T-helper 2 cell treated with Interferon-gamma antibody and Interleukin-4, amounts not matched to agents 5 μg/mL and 100 μg/mL, for 36 hours (primary cell): ENCODE measurements around the gene NRP2.

Experiments used
- DNase-seq: peaks from one replicate; pipeline ENCODE4 v3.0.0; 2021; ENCODE audit warnings: low spot score
- H3K27ac Mint-ChIP-seq: one replicate; pipeline ENCODE4 v1.8.0; 2021; ENCODE audit warnings: mild to moderate bottlenecking, mixed read lengths
- H3K27me3 Mint-ChIP-seq: one replicate; pipeline ENCODE4 v1.8.0; 2021; ENCODE audit warnings: low read depth, mixed read lengths
- H3K36me3 Mint-ChIP-seq: one replicate; pipeline ENCODE4 v1.8.0; 2021; ENCODE audit warnings: low read depth, mixed read lengths
- H3K4me1 Mint-ChIP-seq: one replicate; pipeline ENCODE4 v1.8.0; 2021; ENCODE audit warnings: low read depth, mixed read lengths
- H3K4me3 Mint-ChIP-seq: one replicate; pipeline ENCODE4 v1.8.0; 2022; ENCODE audit warnings: mild to moderate bottlenecking, moderate library complexity, mixed read lengths
- H3K9me3 Mint-ChIP-seq: one replicate; pipeline ENCODE4 v1.8.0; 2021; ENCODE audit warnings: mixed read lengths

Gene NRP2

DNA sequence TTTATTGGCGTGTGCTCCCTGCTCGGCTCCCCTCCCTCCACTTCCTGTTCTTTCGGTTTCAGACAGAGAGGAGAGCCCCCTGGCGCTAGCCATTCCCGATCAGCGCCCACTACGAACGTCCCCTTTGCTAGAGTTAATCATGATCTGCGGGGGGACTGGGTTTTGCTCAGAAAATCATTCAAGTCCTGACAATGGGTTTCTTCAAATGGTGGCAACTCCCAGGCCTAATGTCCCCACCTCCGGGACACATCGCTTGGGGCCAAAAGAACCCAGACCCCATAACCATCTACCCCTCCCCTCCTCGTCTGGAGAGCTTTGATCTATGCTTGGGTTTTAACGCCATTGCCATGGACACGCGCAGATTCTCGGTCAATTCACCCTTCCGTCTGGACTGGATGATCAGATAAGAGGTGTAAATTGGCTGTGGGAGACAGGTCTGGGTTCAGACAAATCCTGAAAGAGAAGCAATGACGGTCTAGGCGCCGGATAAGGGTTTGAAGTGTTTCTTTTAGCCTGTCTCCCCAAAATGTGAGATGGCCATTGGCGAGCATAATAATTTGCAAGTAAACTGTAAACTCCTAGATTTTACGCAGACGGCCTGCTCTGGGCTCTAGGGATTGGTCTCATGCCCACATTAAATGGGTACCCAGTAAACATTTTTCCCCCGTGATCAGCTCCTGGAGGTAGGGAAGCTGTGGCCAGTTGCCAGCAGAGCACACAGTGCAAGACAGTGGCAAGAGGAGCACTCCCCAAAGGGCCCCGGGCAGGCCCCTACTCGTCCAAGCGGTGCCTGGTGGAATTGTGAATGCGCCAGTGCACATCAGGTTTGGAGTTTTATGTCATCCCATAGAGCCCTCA is 4.7 kb downstream of the NRP2 start:
- peak overlapping the region; percentile 86 for H3K4me3 Mint-ChIP-seq
- DNase-seq = no peak
- peaks cover 16% of the 10 kb centered on the region for H3K36me3 Mint-ChIP-seq
- H3K27ac Mint-ChIP-seq = no peak overlapping the region
- H3K4me1 Mint-ChIP-seq = peaks cover 24% of the 10 kb centered on the region
- no peaks in the 10 kb centered on the region for H3K9me3 Mint-ChIP-seq
- H3K27me3 Mint-ChIP-seq = peaks cover 62% of the 10 kb centered on the region

DNA sequence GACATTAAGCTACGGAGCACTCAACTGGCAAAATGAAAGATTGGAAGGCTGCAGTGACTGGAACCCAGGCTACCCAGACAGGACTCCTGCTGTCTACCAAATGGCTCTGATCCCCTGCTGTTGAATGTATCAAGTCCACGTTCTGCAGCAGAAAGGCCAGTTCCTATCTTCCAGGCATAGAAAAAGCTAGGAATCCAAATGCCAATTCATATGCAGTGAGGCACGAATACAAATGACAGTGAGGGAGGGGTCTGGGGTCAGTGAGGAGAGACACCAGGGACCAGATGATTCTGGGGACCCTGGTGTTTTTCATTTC is 5.3 kb downstream of the NRP2 start:
- Mint-ChIP-seq H3K9me3 (no peaks in the 10 kb centered on the region), H3K4me1 (peaks cover 24% of the 10 kb centered on the region), H3K36me3 (peaks cover 16% of the 10 kb centered on the region), H3K4me3 (no peak overlapping the region), H3K27ac (no peak overlapping the region), H3K27me3 (peaks cover 63% of the 10 kb centered on the region)
- no peak for DNase-seq

DNA sequence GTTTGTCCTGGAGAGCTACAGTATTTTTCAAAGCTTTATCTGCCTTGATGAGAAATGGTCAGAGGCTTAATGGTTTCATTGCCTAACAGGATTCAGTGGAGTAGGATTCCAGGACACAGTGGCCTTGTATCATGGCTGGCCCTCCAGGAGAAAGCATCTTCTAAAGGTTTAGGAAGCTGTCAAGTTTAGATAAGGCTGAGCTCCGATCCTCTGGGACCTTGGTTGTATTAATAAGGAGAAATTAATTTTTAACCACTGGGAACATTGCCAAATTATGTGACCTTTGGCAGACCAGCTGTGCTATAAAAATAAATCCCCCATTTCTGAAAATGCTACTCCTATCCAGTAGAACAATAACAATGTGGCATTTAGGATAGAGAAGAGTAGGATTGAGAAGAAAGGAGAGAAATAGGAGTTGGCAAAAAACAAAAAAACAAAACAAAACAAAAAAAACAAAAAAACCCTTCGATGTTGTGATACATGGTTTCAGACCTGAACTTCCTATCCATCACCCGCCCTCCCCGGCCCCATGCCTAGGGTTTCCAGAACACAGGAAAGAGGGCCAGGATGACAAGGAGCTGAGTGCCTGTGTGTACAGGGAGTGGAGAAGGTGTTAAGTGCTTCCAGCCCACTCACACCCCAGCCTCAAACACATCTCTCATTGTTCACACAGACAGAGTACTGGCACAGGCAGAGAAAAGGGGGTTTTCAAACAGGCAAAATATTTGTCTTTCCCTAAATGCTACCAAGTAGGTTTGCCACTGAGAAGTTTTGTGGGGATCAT is 6.3 kb downstream of the NRP2 start:
- peaks cover 54% of the 10 kb centered on the region for H3K27me3 Mint-ChIP-seq
- H3K27ac Mint-ChIP-seq = no peak overlapping the region
- H3K4me1 Mint-ChIP-seq = peaks cover 21% of the 10 kb centered on the region
- H3K36me3 Mint-ChIP-seq = peaks cover 15% of the 10 kb centered on the region
- H3K9me3 Mint-ChIP-seq = no peaks in the 10 kb centered on the region
- DNase-seq = no peak
- H3K4me3 Mint-ChIP-seq = no peak overlapping the region

DNA sequence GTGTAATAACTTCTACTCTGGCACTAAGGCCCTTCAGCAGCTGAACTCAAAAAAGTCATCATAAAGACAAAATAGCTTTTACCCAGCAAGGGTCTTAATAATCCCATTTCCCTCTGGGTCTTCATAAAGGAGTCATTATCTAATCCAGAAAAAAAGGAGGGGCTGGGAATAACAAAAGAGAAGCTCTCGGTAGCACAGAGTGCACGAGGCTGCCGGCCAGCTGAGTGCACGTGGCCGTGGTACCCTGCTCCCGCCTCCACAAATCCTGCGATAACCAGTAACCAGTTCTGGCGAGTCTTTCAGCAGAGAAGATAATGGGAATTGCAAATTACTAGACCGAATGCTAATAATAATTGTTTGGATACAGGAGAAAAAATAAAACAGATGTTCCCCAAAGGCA is 7.5 kb downstream of the NRP2 start:
- H3K9me3 Mint-ChIP-seq = no peaks in the 10 kb centered on the region
- H3K27ac Mint-ChIP-seq = no peak overlapping the region
- no peak for DNase-seq
- peaks cover 6% of the 10 kb centered on the region for H3K36me3 Mint-ChIP-seq
- H3K27me3 Mint-ChIP-seq = peaks cover 42% of the 10 kb centered on the region
- H3K4me3 Mint-ChIP-seq = no peak overlapping the region
- H3K4me1 Mint-ChIP-seq = peaks cover 10% of the 10 kb centered on the region

DNA sequence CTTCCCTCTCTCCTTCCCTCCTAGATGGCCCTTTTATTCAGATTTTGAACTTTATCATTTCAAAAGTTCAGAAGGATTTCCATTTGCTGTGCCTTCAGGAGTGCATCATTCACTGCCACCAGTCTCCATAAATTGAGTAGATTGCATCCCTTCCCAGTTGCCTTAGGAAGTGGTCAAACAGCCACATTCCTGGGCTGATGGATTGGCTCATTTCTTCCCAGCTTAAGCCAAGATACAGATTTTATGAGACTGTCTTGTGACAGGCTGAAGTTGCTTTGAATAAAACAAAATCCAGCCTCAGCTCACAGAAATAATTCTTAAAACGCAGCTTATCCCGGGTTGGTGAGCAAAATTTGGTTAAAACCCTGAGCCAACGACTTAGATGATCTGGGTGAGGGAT is 9.8 kb downstream of the NRP2 start:
- peaks cover 5% of the 10 kb centered on the region for H3K4me1 Mint-ChIP-seq
- peaks cover 22% of the 10 kb centered on the region for H3K27me3 Mint-ChIP-seq
- H3K36me3 Mint-ChIP-seq = peaks cover 5% of the 10 kb centered on the region
- no peak for DNase-seq
- H3K9me3 Mint-ChIP-seq = no peaks in the 10 kb centered on the region
- H3K4me3 Mint-ChIP-seq = no peak overlapping the region
- no peak overlapping the region for H3K27ac Mint-ChIP-seq

DNA sequence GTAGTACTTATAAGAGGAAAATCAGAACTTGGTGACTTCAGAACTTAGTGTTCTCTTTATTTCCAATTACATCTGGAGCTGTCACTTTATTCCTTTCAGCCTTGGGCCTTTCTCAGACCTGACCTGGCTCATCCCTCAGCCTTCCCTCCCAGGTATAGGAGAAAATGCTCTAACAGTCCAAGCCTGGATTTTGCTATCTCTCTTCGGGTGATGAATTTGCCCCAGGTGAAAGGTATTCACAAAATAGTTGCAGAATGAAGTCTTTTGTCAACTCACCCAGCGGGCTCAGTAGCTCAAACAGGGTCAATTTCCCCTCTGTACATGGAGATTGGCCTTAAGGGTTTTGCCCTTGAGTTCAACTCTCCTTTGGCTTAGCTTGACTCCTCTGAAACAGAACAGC is 12.0 kb downstream of the NRP2 start:
- H3K4me3 Mint-ChIP-seq = no peak overlapping the region
- H3K9me3 Mint-ChIP-seq = no peaks in the 10 kb centered on the region
- no peak for DNase-seq
- peaks cover 9% of the 10 kb centered on the region for H3K27me3 Mint-ChIP-seq
- H3K4me1 Mint-ChIP-seq = peaks cover 12% of the 10 kb centered on the region
- H3K36me3 Mint-ChIP-seq = peaks cover 11% of the 10 kb centered on the region
- H3K27ac Mint-ChIP-seq = no peak overlapping the region

DNA sequence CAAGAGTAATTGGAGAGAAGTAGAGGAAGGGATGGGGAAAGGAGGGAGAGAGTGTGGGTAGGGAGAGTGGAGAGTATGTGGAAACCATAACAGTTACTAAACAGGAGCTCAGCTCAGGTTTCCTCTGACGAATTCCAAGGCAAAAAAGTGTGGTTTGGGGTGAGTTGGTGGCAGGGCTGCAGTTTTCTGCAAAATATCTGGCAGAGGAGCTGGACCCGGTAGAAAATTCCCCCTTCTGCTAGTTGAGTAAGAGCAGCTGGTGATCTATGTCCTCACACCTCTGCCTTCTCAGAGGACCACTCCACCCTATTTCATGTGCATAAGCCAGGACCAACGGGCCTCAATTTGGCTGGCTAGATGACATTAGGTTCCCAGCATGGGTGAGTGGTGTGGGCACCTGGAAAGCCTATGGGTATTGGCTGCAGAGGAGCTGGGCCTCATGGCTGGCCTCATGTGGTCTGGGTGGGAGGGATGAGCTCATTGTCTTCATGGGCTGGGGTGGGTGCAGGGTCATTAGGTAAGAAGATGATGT is 13.2 kb downstream of the NRP2 start:
- Mint-ChIP-seq H3K36me3 (peaks cover 18% of the 10 kb centered on the region), H3K4me3 (no peak overlapping the region), H3K27ac (no peak overlapping the region), H3K27me3 (peaks cover 6% of the 10 kb centered on the region), H3K9me3 (no peaks in the 10 kb centered on the region), H3K4me1 (peaks cover 25% of the 10 kb centered on the region)
- no peak for DNase-seq

DNA sequence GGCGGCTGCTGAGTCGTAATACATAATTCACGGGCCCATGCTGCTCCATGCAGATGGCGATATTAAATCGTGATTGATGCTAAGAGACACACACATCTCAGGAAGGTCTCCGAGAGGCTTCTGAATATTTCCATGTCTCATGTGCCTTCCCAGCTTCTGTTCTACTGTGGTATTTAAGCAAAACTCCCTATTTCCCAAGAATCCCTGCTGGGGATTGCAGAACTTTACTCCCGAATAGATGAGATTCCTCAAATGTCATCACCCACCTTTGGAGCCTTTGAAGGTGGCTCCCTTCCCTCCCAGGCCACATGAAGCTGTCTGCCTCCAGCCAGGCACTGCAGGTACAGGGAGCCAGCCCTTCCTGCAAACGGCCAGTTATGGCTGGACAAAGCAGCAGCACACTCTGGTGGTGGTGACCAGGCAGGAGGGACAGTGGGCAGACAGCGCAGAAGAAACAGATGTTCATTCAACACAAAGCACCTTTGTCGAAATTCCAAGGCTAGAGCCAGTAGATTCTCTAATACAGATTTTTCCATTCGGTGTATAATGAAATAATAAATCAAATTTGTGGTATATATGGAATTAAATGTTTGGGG is 14.1 kb downstream of the NRP2 start:
- peaks cover 18% of the 10 kb centered on the region for H3K36me3 Mint-ChIP-seq
- H3K4me3 Mint-ChIP-seq = no peak overlapping the region
- H3K4me1 Mint-ChIP-seq = peaks cover 27% of the 10 kb centered on the region
- no peak overlapping the region for H3K27ac Mint-ChIP-seq
- H3K9me3 Mint-ChIP-seq = no peaks in the 10 kb centered on the region
- no peak for DNase-seq
- peaks cover 4% of the 10 kb centered on the region for H3K27me3 Mint-ChIP-seq

DNA sequence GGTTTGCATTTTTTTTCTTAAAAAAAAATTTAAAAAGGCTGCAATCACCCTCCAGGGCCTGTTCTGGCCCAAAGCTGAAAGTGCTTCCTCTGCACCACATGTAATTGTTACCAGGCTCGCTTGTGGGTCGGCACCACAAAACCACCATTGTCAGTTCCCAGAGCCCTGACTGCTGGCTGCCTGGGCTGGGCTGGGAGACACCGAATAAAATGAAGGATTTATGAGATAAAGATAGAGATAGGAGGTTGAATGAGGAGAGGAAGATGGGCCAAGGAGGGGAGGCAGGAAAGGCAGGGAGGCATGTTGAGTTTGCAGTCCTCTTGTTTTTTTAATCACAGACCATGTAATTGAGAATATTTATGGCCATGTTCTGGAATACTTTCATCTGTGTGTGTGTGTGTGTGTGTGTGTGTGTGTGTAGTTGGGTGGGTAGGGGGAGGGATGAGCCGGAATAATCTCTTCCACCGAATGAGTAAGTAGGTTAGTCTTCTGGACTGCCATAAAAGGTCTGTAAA is 14.7 kb downstream of the NRP2 start:
- Mint-ChIP-seq H3K9me3 (no peaks in the 10 kb centered on the region), H3K4me3 (no peak overlapping the region), H3K27ac (no peak overlapping the region), H3K4me1 (peaks cover 27% of the 10 kb centered on the region), H3K36me3 (peaks cover 18% of the 10 kb centered on the region), H3K27me3 (peaks cover 3% of the 10 kb centered on the region)
- DNase-seq = no peak

DNA sequence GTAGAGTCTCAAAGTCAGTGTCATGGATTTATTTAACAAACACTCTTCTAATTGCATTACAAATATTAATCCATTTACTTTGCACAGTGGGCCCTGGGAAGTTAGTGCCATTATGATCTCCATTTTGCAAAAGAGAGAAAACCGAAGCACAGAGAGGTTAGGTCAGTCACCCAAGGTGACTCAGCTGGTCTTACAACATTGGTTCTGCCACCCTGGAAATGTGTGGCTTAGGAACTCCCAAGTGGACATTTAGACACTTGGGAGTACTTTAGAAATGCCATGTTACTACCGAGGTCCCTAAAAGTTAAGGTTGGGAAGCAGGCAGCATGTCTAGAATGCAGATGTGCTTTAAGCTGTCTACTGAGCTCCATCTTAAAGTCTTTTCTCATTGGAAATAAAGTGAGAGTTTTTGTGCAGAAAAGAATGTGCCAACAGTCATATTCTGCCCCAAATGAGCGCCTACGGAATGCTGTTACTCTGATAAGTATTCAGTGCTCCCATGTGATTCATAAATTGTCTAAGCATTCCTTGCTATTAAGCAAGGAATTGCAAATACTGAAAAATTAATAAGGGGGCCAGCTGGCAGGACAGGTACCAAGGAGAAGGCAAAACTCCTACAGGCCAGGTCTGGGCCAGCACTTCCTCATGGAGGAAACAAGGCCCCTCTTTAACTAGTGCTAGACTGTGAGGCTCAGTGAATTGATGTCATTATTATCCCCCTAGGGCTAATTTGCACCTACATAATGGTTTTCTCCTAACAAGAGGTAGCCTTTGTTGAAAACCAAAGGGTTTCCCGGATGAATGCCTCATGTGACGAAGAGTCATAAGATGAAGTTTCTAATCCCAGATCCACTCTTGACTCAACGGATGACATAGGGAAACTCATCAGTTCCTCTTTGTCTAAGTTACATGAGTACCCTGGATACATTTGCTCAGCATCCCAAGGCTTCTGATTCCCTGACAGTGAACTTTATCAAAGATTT is 16.3 kb downstream of the NRP2 start:
- peaks cover 30% of the 10 kb centered on the region for H3K4me1 Mint-ChIP-seq
- peaks cover 21% of the 10 kb centered on the region for H3K36me3 Mint-ChIP-seq
- no peak overlapping the region for H3K27ac Mint-ChIP-seq
- no peaks in the 10 kb centered on the region for H3K9me3 Mint-ChIP-seq
- H3K27me3 Mint-ChIP-seq = no peaks in the 10 kb centered on the region
- no peak for DNase-seq
- H3K4me3 Mint-ChIP-seq = no peak overlapping the region

DNA sequence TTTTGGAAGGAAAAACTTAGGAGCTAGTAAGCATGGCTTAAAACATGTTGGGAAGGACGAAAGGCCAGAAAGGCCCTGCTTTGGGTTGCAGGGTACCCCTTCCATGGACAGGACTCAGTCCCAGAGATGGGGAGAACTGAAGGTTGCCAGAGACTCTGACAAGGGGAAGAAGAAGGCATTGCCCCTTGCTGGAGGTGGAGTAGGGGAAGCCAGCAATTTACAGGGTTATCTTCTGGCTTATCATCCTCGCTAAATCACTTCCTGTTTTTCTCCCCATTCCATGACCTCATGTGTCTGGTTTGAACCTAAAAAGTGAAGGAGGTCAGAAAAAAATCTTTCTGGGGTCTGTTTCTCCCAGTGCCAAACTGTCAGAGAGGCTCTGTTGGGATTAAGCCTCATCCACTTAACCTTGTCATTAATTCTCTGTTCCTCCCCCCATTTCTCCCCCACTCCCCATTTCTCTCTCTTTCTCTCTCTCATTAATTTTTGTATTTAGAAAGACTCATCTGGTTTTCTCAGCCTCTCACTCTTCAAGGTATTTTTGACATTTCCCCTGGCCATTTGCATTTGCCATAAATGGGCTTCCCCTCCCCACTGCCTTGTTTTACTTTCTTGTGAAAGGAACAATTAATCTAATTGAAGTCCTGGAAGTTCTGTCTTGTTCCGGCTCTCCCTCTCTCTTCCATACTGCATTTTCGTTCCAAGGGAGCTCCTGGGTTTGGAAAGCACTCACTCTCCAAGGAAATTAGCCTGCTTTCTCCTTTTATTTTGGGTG is 17.4 kb downstream of the NRP2 start:
- H3K4me3 Mint-ChIP-seq = no peak overlapping the region
- peaks cover 30% of the 10 kb centered on the region for H3K4me1 Mint-ChIP-seq
- peak overlapping the region; percentile 17 for H3K27ac Mint-ChIP-seq
- H3K36me3 Mint-ChIP-seq = peaks cover 21% of the 10 kb centered on the region
- DNase-seq = no peak
- H3K27me3 Mint-ChIP-seq = no peaks in the 10 kb centered on the region
- H3K9me3 Mint-ChIP-seq = no peaks in the 10 kb centered on the region

DNA sequence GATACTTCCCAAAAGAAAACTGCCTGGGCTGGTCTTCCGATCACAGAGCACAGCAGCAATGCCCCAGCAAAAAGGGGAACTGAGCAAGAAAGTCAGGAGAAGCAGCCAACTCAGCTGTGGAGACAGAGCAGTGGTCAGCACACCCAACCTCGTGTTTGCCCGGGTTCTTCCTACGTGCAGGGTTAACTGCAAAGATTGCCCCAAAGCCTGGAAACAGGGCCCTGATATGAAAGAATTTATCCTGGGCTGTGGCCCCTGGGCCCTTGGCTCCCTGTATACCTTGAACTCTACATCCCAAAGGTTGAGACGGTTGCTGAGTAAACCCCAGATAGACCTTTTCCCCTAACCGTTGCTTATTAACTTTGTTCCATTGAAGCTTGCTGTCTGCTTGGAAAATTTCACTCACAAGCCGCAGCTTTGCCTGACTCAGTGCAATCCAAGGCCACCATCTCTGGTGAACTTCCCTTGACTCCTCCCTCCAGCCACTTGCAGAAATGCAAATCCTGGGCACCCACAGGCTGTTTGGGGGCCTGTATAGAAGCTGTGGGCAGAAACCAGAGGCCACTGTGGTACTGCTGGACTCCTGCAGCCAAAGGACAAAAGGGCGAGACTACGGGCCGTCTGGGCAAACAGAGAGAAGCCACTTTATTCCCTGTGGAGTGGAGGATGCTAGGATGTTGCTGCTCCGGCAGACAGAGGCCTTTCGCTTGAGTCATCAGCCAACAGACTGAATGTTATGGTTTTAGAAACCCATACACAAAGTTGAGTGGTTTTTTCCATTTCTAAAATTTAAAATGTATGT is 18.2 kb downstream of the NRP2 start:
- Mint-ChIP-seq H3K9me3 (no peaks in the 10 kb centered on the region), H3K27me3 (no peaks in the 10 kb centered on the region), H3K27ac (peak overlapping the region; percentile 42), H3K36me3 (peaks cover 21% of the 10 kb centered on the region), H3K4me3 (no peak overlapping the region), H3K4me1 (peaks cover 27% of the 10 kb centered on the region)
- DNase-seq = peak; percentile 73
